Keratinocyte (primary cell): Measurements from ENCODE around the gene CFAP100. TPM values are rescaled to one million over a fixed set of nuclear protein-coding genes. Genes with fewer than 3 reads are reported as not detected.

Experiments
- DNase-seq: peaks from one replicate; pipeline ENCODE4 v3.0.0-alpha.2; 2011; ENCODE audit warnings: low read depth, missing footprints, low spot score
- FAIRE-seq: peaks from 2 replicates; lab custom pipeline; 2011; peaks lifted over from hg19 to GRCh38; lab: Jason Lieb, UNC
- H2AFZ ChIP-seq: 2 replicates; pipeline ENCODE4 v1.6.0; 2012; ENCODE audit warnings: low read length, control low read depth, inconsistent platforms; ENCODE audit not compliant: control insufficient read depth
- H3K27ac ChIP-seq: 2 replicates; pipeline ENCODE4 v1.5.1; 2011; ENCODE audit warnings: low read length; ENCODE audit not compliant: control insufficient read depth, insufficient read depth
- H3K27me3 ChIP-seq: 3 replicates; pipeline ENCODE4 v1.6.0; 2011; ENCODE audit warnings: low read length; ENCODE audit not compliant: control insufficient read depth, insufficient read depth; ENCODE audit errors: extremely low read depth
- H3K36me3 ChIP-seq, 2 experiments: 2 replicates in 1 of 2; 3 replicates in 1 of 2; pipeline ENCODE4 v1.5.1; 2011; ENCODE audit warnings: low read length in 2 of 2, mild to moderate bottlenecking in 1 of 2; ENCODE audit not compliant: control insufficient read depth in 2 of 2, insufficient read depth in 2 of 2; ENCODE audit errors: extremely low read depth in 1 of 2
- H3K4me1 ChIP-seq: 3 replicates; pipeline ENCODE4 v1.5.1; 2011; ENCODE audit warnings: low read length; ENCODE audit not compliant: control insufficient read depth, insufficient read depth; ENCODE audit errors: extremely low read depth
- H3K4me2 ChIP-seq: 3 replicates; pipeline ENCODE4 v1.6.0; 2011; ENCODE audit warnings: low read depth, low read length; ENCODE audit not compliant: control insufficient read depth, insufficient read depth; ENCODE audit errors: extremely low read depth
- H3K4me3 ChIP-seq, 3 experiments: fragments of 200-600 bp in 1 of 3; sonication (generic) in 1 of 3; 2 replicates in 2 of 3; 3 replicates in 1 of 3; pipeline ENCODE4 v1.5.1; 2011 to 2016; ENCODE audit warnings: low read length in 3 of 3, mild to moderate bottlenecking in 3 of 3, control low read depth in 2 of 3, inconsistent platforms in 1 of 3, low read depth in 1 of 3, mixed read lengths in 1 of 3, mixed run types in 1 of 3, moderate library complexity in 1 of 3; ENCODE audit not compliant: control insufficient read depth in 2 of 3, insufficient read depth in 2 of 3; ENCODE audit errors: extremely low read depth in 1 of 3
- H3K79me2 ChIP-seq: 2 replicates; pipeline ENCODE4 v1.6.0; 2012; ENCODE audit warnings: low read length; ENCODE audit not compliant: control insufficient read depth, insufficient read depth
- H3K9ac ChIP-seq: 3 replicates; pipeline ENCODE4 v1.6.0; 2011; ENCODE audit warnings: low read length; ENCODE audit not compliant: control insufficient read depth, insufficient read depth; ENCODE audit errors: extremely low read depth
- H3K9me1 ChIP-seq: 3 replicates; pipeline ENCODE4 v1.6.0; 2011; ENCODE audit warnings: low read length; ENCODE audit not compliant: control insufficient read depth, insufficient read depth; ENCODE audit errors: extremely low read depth
- H3K9me3 ChIP-seq: 2 replicates; pipeline ENCODE4 v1.5.1; 2012; ENCODE audit warnings: low read depth, low read length; ENCODE audit not compliant: control insufficient read depth
- H4K20me1 ChIP-seq: 3 replicates; pipeline ENCODE4 v1.6.0; 2011; ENCODE audit warnings: low read length; ENCODE audit not compliant: control insufficient read depth, insufficient read depth; ENCODE audit errors: extremely low read depth
- EZH2 ChIP-seq: IDR thresholded peaks from one replicate; pipeline ENCODE4 v1.6.1; 2012; ENCODE audit warnings: inconsistent platforms, mild to moderate bottlenecking, low read length, moderate library complexity
- dilution Hi-C: fragments of 300-500 bp; cut with MboI; formaldehyde crosslinking; loops from one replicate; pipeline ENCODE4 v1.7.0; 2020; ENCODE audit warnings: low sequenced_read_pairs; ENCODE audit not compliant: extremely low pct_ligation_motif_present
- polyA plus RNA-seq, 5 experiments: library from polyadenylated mRNA; depleted of rRNA in 3 of 5; stranded (reverse) in 3 of 5; stranded (forward) in 1 of 5; unstranded in 1 of 5; fragments of >200 nt; gene quantifications; 1 replicate in 1 of 5; 2 replicates in 3 of 5; 3 replicates in 1 of 5; pipeline versions ENCODE4 v1.2.1 to v1.2.3, GENCODE V29; 2011 to 2012; ENCODE audit warnings: missing spikeins in 2 of 5, low read depth in 1 of 5, low replicate concordance in 1 of 5
- TF ChIP-seq, protein P1 (sequence below), 3 experiments: IDR thresholded peaks in 1 of 3; conservative IDR thresholded peaks in 1 of 3; optimal IDR thresholded peaks in 1 of 3; 2 replicates in 2 of 3; 3 replicates in 1 of 3; pipeline versions ENCODE3 to v1.5.1; 2011; ENCODE audit warnings: low read length in 3 of 3, mild to moderate bottlenecking in 3 of 3, moderate library complexity in 2 of 3, control low read depth in 1 of 3, inconsistent platforms in 1 of 3; ENCODE audit not compliant: insufficient read depth in 2 of 3; ENCODE audit errors: extremely low read depth in 1 of 3

The CFAP100 gene
- polyA plus RNA-seq, 1 donor (not counting 4 experiments of a cell fraction or from before 2014, with no cell fraction given): not detected

DNA sequence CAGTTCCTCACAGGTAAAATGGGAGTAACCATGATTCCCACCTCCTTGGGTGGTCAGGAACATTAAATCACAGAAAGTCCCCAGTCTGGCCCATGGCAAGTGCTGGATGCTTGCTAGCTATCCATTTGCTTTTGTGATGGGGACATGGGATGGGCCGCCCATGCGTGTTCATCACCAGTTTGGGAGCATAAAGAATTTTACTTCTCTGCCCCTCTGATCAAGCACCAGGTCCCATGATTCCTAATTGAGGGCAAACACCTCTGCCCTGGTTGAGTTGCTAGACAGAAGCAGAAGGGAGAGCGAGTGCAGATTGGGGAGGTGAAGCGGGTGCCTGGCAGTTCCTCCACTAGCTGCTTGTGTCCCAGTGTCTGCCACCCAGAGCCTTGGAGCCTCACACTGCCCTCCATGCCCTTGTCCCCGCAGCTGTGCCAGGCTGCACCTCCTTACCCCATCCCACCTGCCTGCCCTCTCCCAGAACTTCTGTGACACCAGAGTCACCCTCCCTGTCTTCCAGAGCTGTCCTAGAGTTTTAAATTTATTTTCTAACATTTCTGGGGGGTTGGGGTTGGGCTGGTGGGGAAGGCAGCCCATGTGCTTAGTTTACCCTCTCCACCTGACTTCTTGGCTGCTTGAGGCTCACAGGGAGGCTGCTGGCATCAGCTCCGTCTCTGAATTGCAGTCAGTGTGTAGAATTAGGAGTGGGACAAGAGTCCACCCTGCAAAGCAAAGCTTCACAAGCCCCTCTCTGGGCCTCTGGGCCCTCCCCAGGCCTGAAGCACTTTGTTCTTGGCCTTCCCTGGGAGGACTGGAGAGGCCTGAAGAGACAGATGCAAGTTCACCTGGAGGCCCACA, 18.4 kb downstream of the CFAP100 start:
- FAIRE-seq (no peak), DNase-seq (no peak)
- no peak for TF ChIP-seq EZH2
- TF ChIP-seq, protein P1, sequence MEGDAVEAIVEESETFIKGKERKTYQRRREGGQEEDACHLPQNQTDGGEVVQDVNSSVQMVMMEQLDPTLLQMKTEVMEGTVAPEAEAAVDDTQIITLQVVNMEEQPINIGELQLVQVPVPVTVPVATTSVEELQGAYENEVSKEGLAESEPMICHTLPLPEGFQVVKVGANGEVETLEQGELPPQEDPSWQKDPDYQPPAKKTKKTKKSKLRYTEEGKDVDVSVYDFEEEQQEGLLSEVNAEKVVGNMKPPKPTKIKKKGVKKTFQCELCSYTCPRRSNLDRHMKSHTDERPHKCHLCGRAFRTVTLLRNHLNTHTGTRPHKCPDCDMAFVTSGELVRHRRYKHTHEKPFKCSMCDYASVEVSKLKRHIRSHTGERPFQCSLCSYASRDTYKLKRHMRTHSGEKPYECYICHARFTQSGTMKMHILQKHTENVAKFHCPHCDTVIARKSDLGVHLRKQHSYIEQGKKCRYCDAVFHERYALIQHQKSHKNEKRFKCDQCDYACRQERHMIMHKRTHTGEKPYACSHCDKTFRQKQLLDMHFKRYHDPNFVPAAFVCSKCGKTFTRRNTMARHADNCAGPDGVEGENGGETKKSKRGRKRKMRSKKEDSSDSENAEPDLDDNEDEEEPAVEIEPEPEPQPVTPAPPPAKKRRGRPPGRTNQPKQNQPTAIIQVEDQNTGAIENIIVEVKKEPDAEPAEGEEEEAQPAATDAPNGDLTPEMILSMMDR (optimal IDR thresholded peaks at IDR 0.05 in 1 of 3, IDR thresholded peaks at IDR 0.05 in 1 of 3, conservative IDR thresholded peaks at IDR 0.05 in 1 of 3; ENCODE audit: extremely low read depth in 1 of 3, insufficient read depth in 2 of 3, low read length in 3 of 3): no peak
- Histone ChIP-seq H3K9me1 (no peaks in the 10 kb centered on the region), H3K79me2 (no peaks in the 10 kb centered on the region), H3K4me1 (no peaks in the 10 kb centered on the region), H3K4me2 (no peak overlapping the region), H3K4me3 (no peak overlapping the region), H3K27ac (no peak overlapping the region), H3K27me3 (peaks cover 35% of the 10 kb centered on the region), H3K9ac (no peak overlapping the region), H3K9me3 (no peaks in the 10 kb centered on the region), H3K36me3 (no peaks in the 10 kb centered on the region), H4K20me1 (no peaks in the 10 kb centered on the region), H2AFZ (no peak overlapping the region)
- dilution Hi-C loops: no loop called here

GRCh38 chr3:126413693-126414080, 19.0 kb downstream of the CFAP100 start:
- H3K9ac ChIP-seq: no peak overlapping the region
- H3K79me2 ChIP-seq: no peaks in the 10 kb centered on the region
- FAIRE-seq (no peak), DNase-seq (no peak)
- no peak overlapping the region for H3K4me3 ChIP-seq
- H3K9me1 ChIP-seq: no peaks in the 10 kb centered on the region
- dilution Hi-C loops: no loop called here
- no peak overlapping the region for H3K4me2 ChIP-seq
- H4K20me1 ChIP-seq: no peaks in the 10 kb centered on the region
- H3K27me3 ChIP-seq: peaks cover 35% of the 10 kb centered on the region
- no peaks in the 10 kb centered on the region for H3K9me3 ChIP-seq
- H3K4me1 ChIP-seq: no peaks in the 10 kb centered on the region
- no peak overlapping the region for H2AFZ ChIP-seq
- H3K27ac ChIP-seq: no peak overlapping the region
- no peaks in the 10 kb centered on the region for H3K36me3 ChIP-seq
- TF ChIP-seq EZH2: no peak
- TF ChIP-seq, protein P1 (optimal IDR thresholded peaks at IDR 0.05 in 1 of 3, IDR thresholded peaks at IDR 0.05 in 1 of 3, conservative IDR thresholded peaks at IDR 0.05 in 1 of 3; ENCODE audit: extremely low read depth in 1 of 3, insufficient read depth in 2 of 3, low read length in 3 of 3): no peak
